ENCODE data around the gene NEB. TPM values are rescaled to one million over a fixed set of nuclear protein-coding genes. Genes with fewer than 3 reads are reported as not detected.

Gene NEB
- total and polyA plus RNA-seq, 12 donors = 3.0 to 32.5 (median 7.6) TPM

GRCh38 chr2:151576080-151576479, 158.2 kb downstream of the NEB start:
- DNase-seq = no peak
- 77 to 84% (median 83%) methylated on average over 4 of the region's 4 CpGs for WGBS, 4 donors
- no peaks in the 10 kb centered on the region for H3K36me3 ChIP-seq (replicated peaks in 1 of 2)
- H3K4me3 ChIP-seq = no peak overlapping the region
- TF ChIP-seq CTCF (IDR thresholded peaks at IDR 0.05) (no peak), POLR2A (IDR thresholded peaks at IDR 0.05) (no peak)
- no peaks in the 10 kb centered on the region for H3K27me3 ChIP-seq
- no peaks in the 10 kb centered on the region for H3K9me3 ChIP-seq (replicated peaks in 1 of 3)
- intact Hi-C loops (cut with DNase I) = no loop called here
- H3K27ac ChIP-seq = no peak overlapping the region
- no peaks in the 10 kb centered on the region for H3K4me1 ChIP-seq (replicated peaks in 1 of 2)

DNA sequence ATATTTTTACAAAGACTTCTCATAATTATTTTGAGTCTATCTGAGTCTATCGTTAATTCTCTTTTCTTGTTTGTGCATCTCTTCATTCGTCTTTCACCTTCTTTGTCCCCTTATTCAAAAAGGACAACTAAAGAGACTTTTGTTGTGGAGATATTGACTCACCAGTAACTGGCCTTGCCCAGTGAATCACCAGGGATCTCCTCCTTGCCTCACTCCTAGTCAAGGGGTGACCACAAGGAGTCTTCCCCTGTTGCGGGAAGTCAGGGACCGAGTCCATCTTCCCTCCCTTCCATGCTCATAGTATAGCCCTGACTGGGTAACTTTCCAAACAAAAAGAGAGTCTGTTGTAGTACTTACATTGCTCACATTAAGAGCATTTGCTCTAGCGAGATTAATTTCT, 158.9 kb downstream of the NEB start:
- Histone ChIP-seq H3K27ac (no peak overlapping the region), H3K9me3 (replicated peaks in 1 of 3) (no peaks in the 10 kb centered on the region), H3K4me3 (no peak overlapping the region), H3K4me1 (replicated peaks in 1 of 2) (no peaks in the 10 kb centered on the region), H3K36me3 (replicated peaks in 1 of 2) (no peaks in the 10 kb centered on the region), H3K27me3 (no peaks in the 10 kb centered on the region)
- intact Hi-C loops (cut with DNase I) = no loop called here
- DNase-seq = peak in 1 of 7 donors; percentile 35
- TF ChIP-seq CTCF (IDR thresholded peaks at IDR 0.05) (no peak), POLR2A (IDR thresholded peaks at IDR 0.05) (no peak)
- WGBS, 4 donors = 91 to 98% (median 95%) methylated on average over 5 of the region's 5 CpGs

GRCh38 chr2:151570191-151570590, 164.1 kb downstream of the NEB start:
- intact Hi-C loops (cut with DNase I) = no loop called here
- no peak for TF ChIP-seq CTCF (IDR thresholded peaks at IDR 0.05)
- TF ChIP-seq POLR2A (IDR thresholded peaks at IDR 0.05) = no peak
- 92 to 96% (median 94%) methylated on average over 8 of the region's 8 CpGs for WGBS, 4 donors
- DNase-seq = no peak
- H3K27ac ChIP-seq = no peak overlapping the region
- H3K27me3 ChIP-seq = no peaks in the 10 kb centered on the region
- H3K4me1 ChIP-seq (replicated peaks in 1 of 2) = no peaks in the 10 kb centered on the region
- no peaks in the 10 kb centered on the region for H3K36me3 ChIP-seq (replicated peaks in 1 of 2)
- no peak overlapping the region for H3K4me3 ChIP-seq
- H3K9me3 ChIP-seq (replicated peaks in 1 of 3) = no peaks in the 10 kb centered on the region

DNA sequence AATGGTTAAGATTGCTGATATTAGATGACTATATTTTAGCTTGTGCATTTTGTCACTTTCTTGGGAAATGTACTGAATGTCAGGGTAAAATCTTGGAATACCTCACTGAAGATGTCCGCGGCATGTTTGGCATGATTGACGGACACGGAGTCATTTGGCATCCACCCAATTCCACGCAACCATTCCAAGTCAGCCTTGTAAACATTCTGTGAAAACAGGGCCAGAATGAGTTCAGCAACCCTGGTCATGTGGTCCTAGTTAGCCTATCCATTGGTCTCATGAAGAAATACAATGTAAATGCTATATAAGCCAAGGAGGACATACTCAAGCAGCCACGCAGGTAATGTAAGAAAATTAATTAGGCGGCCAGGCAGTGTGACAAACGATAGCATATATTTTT, 165.1 kb downstream of the NEB start:
- intact Hi-C loops (cut with DNase I) = no loop called here
- no peak overlapping the region for H3K27ac ChIP-seq
- no peaks in the 10 kb centered on the region for H3K27me3 ChIP-seq
- TF ChIP-seq CTCF (IDR thresholded peaks at IDR 0.05) (no peak), POLR2A (IDR thresholded peaks at IDR 0.05) (no peak)
- H3K9me3 ChIP-seq (replicated peaks in 1 of 3) = no peaks in the 10 kb centered on the region
- no peaks in the 10 kb centered on the region for H3K4me1 ChIP-seq (replicated peaks in 1 of 2)
- no peaks in the 10 kb centered on the region for H3K36me3 ChIP-seq (replicated peaks in 1 of 2)
- DNase-seq = no peak
- 82 to 84% (median 83%) methylated on average over 8 of the region's 8 CpGs for WGBS, 4 donors
- H3K4me3 ChIP-seq = no peak overlapping the region
